Heart right ventricle (tissue), 16 donors: ENCODE results near the gene CLIP4. TPM values are rescaled to one million over a fixed set of nuclear protein-coding genes. Genes with fewer than 3 reads are reported as not detected.

ENCODE experiments used
- ATAC-seq, 8 donors: fragments of 200-7000 bp; cut with Tn5 transposase; one replicate each; pipeline ENCODE4 v1.9.1; 2020; ENCODE audit warnings: mild to moderate bottlenecking in 8 of 8, moderate library complexity in 8 of 8, moderate number of reproducible peaks in 1 of 8
- DNase-seq, 2 donors: peaks; one replicate each; pipeline ENCODE4 v3.0.0-alpha.2; 2020
- H3K27ac ChIP-seq, 10 donors: fragments of 200-600 bp; sonication (generic) in 2 of 10; one replicate each; pipeline versions ENCODE4 v1.5.0 to v1.8.0; 2020 to 2022; ENCODE audit warnings: mild to moderate bottlenecking in 3 of 10
- H3K27me3 ChIP-seq, 7 donors: fragments of 200-600 bp; one replicate each; pipeline ENCODE4 v1.8.0; 2021 to 2022; ENCODE audit warnings: mild to moderate bottlenecking in 2 of 7
- H3K36me3 ChIP-seq, 9 donors: fragments of 200-600 bp; sonication (generic) in 1 of 9; one replicate each; pipeline versions ENCODE4 v1.5.0 to v1.8.0; 2020 to 2022; ENCODE audit warnings: mild to moderate bottlenecking in 2 of 9
- H3K4me1 ChIP-seq, 9 donors: fragments of 200-600 bp; sonication (generic) in 1 of 9; one replicate each; pipeline versions ENCODE4 v1.5.0 to v1.8.0; 2020 to 2022; ENCODE audit warnings: mild to moderate bottlenecking in 4 of 9
- H3K4me3 ChIP-seq, 10 donors: fragments of 200-600 bp; sonication (generic) in 2 of 10; one replicate each; pipeline versions ENCODE4 v1.5.0 to v1.8.0; 2020 to 2022; ENCODE audit warnings: mild to moderate bottlenecking in 7 of 10, moderate library complexity in 2 of 10
- H3K9me3 ChIP-seq, 11 donors: fragments of 200-600 bp in 10 of 11; sonication (generic) in 2 of 11; one replicate each; pipeline versions ENCODE4 v1.5.0 to v1.8.0; 2013 to 2022; ENCODE audit warnings: mild to moderate bottlenecking in 2 of 11, control low read depth in 1 of 11, moderate library complexity in 1 of 11
- CTCF ChIP-seq, 9 donors: fragments of 200-600 bp; sonication (generic) in 2 of 9; IDR thresholded peaks; one replicate each; pipeline versions ENCODE4 v1.5.0 to v1.8.0; 2021 to 2022; ENCODE audit warnings: antibody characterized with exemption in 9 of 9, mild to moderate bottlenecking in 5 of 9, moderate library complexity in 1 of 9
- WGBS, 2 donors: extraction: QIAGEN DNeasy Blood & Tissue Kit; methylation state at CpG; one replicate each; pipeline ENCODE4 v1.1.7; 2013; ENCODE audit warnings: inconsistent platforms in 1 of 2; 5-methylcytosine and 5-hydroxymethylcytosine counted together
- intact Hi-C, 10 donors: fragments of 100-400 bp; cut with DNase I; formaldehyde crosslinking; loops; one replicate each; pipeline versions ENCODE4 v1.11.1 to v1.14.2; 2022
- polyA plus RNA-seq, 2 donors: library from polyadenylated mRNA; stranded (reverse); fragments of 200-250 nt; gene quantifications; one replicate each; pipeline ENCODE4 v1.2.3, GENCODE V29; 2013
- total RNA-seq, 10 donors: library from RNA; stranded (reverse); fragmentation: NEBNext Ultra II Directional in 3 of 10; extraction: Animal tissue kit (Norgen Biotek cat#: 25700) in 3 of 10; gene quantifications; one replicate each; pipeline versions ENCODE4 v1.2.1 to v1.2.4, GENCODE V29; 2021 to 2023
- donor health status: Arrhythmogenic right ventricular cardiomyopathy.
- donor health status: ischemic (EF 13 %, LVEDD 7.1; RV severe dilation, severe dysfunction).
- donor health status: healthy with polysubstance abuse.
- donor health status: DM: no; HTN: yes; CAD: no.
- donor health status: DM: no; HTN: no; CAD: no.
- donor health status: ischemic (EF 25% LVEDD 6.9; RV normal size, moderate dysfunction).
- donor health status: ischemic (EF 25% LVEDD 5.7; RV mildly dilated, moderate dysfunction).
- donor health status: healthy.
- donor health status: DM: yes; HTN: yes; CAD: no.
- donor health status: Ischemic cardiomyopathy.
- donor health status: ischemic (EF 35%, LVEDD 5.7; RV mildly dilated, moderate dysfunction).
- donor health status: nonischemic (EF 11% LVEDD 7.7; RV severe dilation, severe dysfunction).
- donor health status: DM: yes; HTN: yes; CAD: no.
- donor health status: PGD.
- donor health status: ischemic (EF 29% LVEDD 5.4; RV normal size, mild dysfunction).
- donor health status: nonischemic (EF 23%, LVEDD 6.1; RV moderate dilation, normal function).

The CLIP4 gene
- total and polyA plus RNA-seq, 12 donors = 8.3 to 55.2 (median 42.8) TPM

GRCh38 chr2:29068513-29068912, 46.7 kb upstream of the CLIP4 start:
- Histone ChIP-seq H3K4me3 (no peak overlapping the region), H3K27ac (no peak overlapping the region), H3K9me3 (no peaks in the 10 kb centered on the region), H3K4me1 (peaks cover 0 to 15% (median 6%) of the 10 kb centered on the region in 9 donors), H3K27me3 (peaks cover 0 to 7% (median 0%) of the 10 kb centered on the region in 7 donors), H3K36me3 (no peaks in the 10 kb centered on the region)
- intact Hi-C loops = loop anchor here in 1 of 10 donors (5.0 kb wide), 1 partner anchor 49 kb away; the partner anchor contains the start of gene CLIP4
- no peak for ATAC-seq
- DNase-seq = no peak
- TF ChIP-seq CTCF (IDR thresholded peaks at IDR 0.05) = no peak
- WGBS, 2 donors = 79 to 81% methylated on average over 7 of the region's 7 CpGs

DNA sequence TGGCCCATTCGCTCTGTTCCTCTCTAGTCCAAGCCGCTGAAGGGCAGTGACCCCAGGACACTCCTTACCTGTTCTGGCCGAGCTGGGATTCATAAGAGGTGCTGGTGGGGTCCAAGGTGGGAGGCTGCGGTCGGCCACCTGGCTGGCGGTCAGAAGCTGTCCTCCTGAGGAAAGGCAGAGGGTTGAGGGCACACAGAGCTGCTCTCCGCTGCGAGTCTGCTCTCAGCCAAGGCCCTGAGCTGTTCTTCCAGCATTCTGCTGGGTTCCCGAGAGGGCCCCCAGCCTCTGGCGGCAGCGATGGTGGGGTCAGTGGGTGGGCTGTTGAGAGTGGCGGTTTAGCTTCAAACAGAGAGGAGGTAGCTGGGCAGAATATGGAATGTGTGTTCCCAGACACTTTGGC, 44.7 kb upstream of the CLIP4 start:
- Histone ChIP-seq H3K27me3 (peaks cover 0 to 7% (median 0%) of the 10 kb centered on the region in 7 donors), H3K27ac (no peak overlapping the region), H3K36me3 (no peaks in the 10 kb centered on the region), H3K4me1 (peaks cover 0 to 15% (median 6%) of the 10 kb centered on the region in 9 donors), H3K4me3 (no peak overlapping the region), H3K9me3 (no peaks in the 10 kb centered on the region)
- intact Hi-C loops = no loop called here
- 75 to 81% methylated on average over 12 of the region's 12 CpGs for WGBS, 2 donors
- no peak for TF ChIP-seq CTCF (IDR thresholded peaks at IDR 0.05)
- no peak for ATAC-seq
- DNase-seq = no peak

DNA sequence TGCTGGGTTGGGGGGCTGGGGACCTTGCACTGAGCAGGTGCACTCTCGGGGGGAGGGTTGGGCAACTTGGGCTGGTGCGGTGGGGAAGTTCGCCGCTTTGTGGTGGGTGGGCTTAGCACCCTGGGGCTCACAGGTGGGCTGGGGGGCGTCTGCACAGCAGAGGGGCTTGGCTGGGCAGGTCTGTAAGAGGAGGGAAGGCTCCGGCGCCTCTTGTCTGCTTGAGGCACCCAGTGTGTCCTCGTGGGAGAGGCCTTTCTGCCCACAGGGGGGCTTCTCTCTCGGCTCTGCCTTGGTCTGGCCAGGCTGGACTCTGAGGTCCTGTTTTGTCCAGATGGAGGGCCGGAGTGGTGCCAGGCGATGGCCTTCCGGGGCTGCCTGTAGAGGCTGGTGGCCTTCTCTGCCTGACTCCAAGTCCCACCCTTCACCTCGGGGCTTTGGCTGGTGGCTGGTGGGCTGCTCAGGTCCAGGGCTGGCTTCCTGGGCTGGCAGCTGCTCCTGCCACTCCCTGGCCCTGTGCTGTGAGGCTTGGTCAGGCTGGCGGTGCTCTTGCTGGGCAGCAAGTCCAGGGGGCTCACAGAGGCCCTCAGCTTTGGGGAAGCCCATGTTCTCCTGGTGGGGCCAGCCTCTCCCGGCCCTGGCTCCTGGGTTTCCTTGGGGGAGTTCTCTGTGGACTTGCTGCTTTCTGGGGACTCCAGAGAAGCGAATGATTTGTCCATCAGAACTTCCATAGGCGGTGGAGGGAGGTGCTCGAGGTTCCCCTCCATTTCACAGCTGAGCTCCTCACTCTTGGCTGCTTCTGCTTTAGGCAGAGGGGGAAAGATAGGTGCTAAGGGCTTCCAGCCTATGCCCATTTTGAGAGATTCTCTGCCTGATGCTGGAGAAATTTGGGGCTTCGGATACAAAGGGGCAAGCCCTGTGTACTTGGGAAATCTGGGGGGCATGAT, 43.9 kb upstream of the CLIP4 start:
- Histone ChIP-seq H3K27me3 (peaks cover 0 to 7% (median 0%) of the 10 kb centered on the region in 7 donors), H3K9me3 (no peaks in the 10 kb centered on the region), H3K4me1 (peaks cover 0 to 14% (median 6%) of the 10 kb centered on the region in 9 donors), H3K36me3 (no peaks in the 10 kb centered on the region), H3K27ac (no peak overlapping the region), H3K4me3 (no peak overlapping the region)
- 85 to 88% methylated on average over 19 of the region's 19 CpGs for WGBS, 2 donors
- DNase-seq (no peak), ATAC-seq (peak in 1 of 8 donors; percentile 15)
- intact Hi-C loops = no loop called here
- TF ChIP-seq CTCF (IDR thresholded peaks at IDR 0.05) = no peak

GRCh38 chr2:29072251-29072650, 43.0 kb upstream of the CLIP4 start:
- 84 to 85% methylated on average over 8 of the region's 8 CpGs for WGBS, 2 donors
- Histone ChIP-seq H3K27me3 (peaks cover 0 to 7% (median 0%) of the 10 kb centered on the region in 7 donors), H3K4me1 (peaks cover 0 to 15% (median under 1%) of the 10 kb centered on the region in 9 donors), H3K27ac (no peak overlapping the region), H3K9me3 (peaks cover 0 to 2% (median 0%) of the 10 kb centered on the region in 11 donors), H3K36me3 (no peaks in the 10 kb centered on the region), H3K4me3 (no peak overlapping the region)
- intact Hi-C loops = no loop called here
- DNase-seq = no peak
- no peak for TF ChIP-seq CTCF (IDR thresholded peaks at IDR 0.05)
- ATAC-seq = no peak
